GM12878 (cell line): ENCODE data around the gene MMP1. TPM values are rescaled to one million over a fixed set of nuclear protein-coding genes. Genes with fewer than 3 reads are reported as not detected.

Source experiments
- ATAC-seq: fragments of 200-7000 bp; cut with Tn5 transposase; 3 replicates; pipeline ENCODE4 v1.9.1; 2020; ENCODE audit warnings: mild to moderate bottlenecking, moderate library complexity
- BruUV-seq: library from RNA; stranded (reverse); fragments of 400-500 nt; replicated peaks from 2 replicates; lab custom pipeline; 2021; lab: Mats Ljungman, UMichigan
- CTCF ChIA-PET: fragments of 300-600 bp; sonication (Branson Sonifier 250); formaldehyde crosslinking; extraction: SDS; loops from one replicate; lab custom pipeline; 2021; ENCODE audit warnings: inconsistent platforms; lab: Yijun Ruan, JAX
- POLR2A ChIA-PET: fragments of 350-600 bp; formaldehyde crosslinking; extraction: SDS; loops from one replicate; lab custom pipeline; 2021; ENCODE audit warnings: inconsistent platforms; lab: Charles Lee
- RAD21 ChIA-PET: fragments of 300-600 bp; sonication (Branson Sonifier 250); formaldehyde crosslinking; loops from one replicate; lab custom pipeline; 2023; ENCODE audit warnings: antibody characterized with exemption; ENCODE audit not compliant: unreplicated experiment; lab: Charles Lee
- SMC1A ChIA-PET: fragments of 300-600 bp; sonication (Branson Sonifier 250); formaldehyde crosslinking; loops from one replicate; lab custom pipeline; 2023; ENCODE audit not compliant: unreplicated experiment, uncharacterized antibody; lab: Charles Lee
- DNase-seq: peaks from one replicate; pipeline ENCODE4 v3.0.0-alpha.2; 2011; ENCODE audit warnings: low read depth, low spot score
- FAIRE-seq: peaks from 3 replicates; lab custom pipeline; 2011; peaks lifted over from hg19 to GRCh38; lab: Jason Lieb, UNC
- H2AFZ ChIP-seq: 2 replicates; pipeline ENCODE4 v1.6.0; 2011; ENCODE audit warnings: low read depth, low read length, control low read depth; ENCODE audit not compliant: control insufficient read depth
- H3K27ac ChIP-seq: 2 replicates; pipeline ENCODE4 v1.5.1; 2011; ENCODE audit warnings: control low read depth; ENCODE audit not compliant: control insufficient read depth, insufficient read depth
- H3K27me3 ChIP-seq, 2 experiments: replicated peaks in 1 of 2; 2 replicates each; pipeline versions ENCODE4 v1.6.0 to v1.6.1; 2011; ENCODE audit warnings: low read length in 1 of 2; ENCODE audit not compliant: control insufficient read depth in 2 of 2, insufficient read depth in 2 of 2
- H3K36me3 ChIP-seq, 2 experiments: 2 replicates each; pipeline ENCODE4 v1.5.1; 2011; ENCODE audit warnings: low read length in 1 of 2; ENCODE audit not compliant: control insufficient read depth in 2 of 2, insufficient read depth in 2 of 2
- H3K4me1 ChIP-seq: 2 replicates; pipeline ENCODE4 v1.6.1; 2011; ENCODE audit warnings: mild to moderate bottlenecking, low read length, moderate library complexity, mixed read lengths; ENCODE audit not compliant: control insufficient read depth, insufficient read depth
- H3K4me2 ChIP-seq: 2 replicates; pipeline ENCODE4 v1.6.0; 2011; ENCODE audit warnings: control low read depth; ENCODE audit not compliant: control insufficient read depth, insufficient read depth
- H3K4me3 ChIP-seq: fragments of 200-600 bp; sonication (generic); 2 replicates; pipeline ENCODE4 v1.5.1; 2016
- H3K79me2 ChIP-seq: 2 replicates; pipeline ENCODE4 v1.6.0; 2011; ENCODE audit warnings: low read length; ENCODE audit not compliant: control insufficient read depth, insufficient read depth
- H3K9ac ChIP-seq: 2 replicates; pipeline ENCODE4 v1.8.0; 2011; ENCODE audit warnings: low read length, control low read depth, mixed read lengths; ENCODE audit not compliant: control insufficient read depth, insufficient read depth
- H3K9me3 ChIP-seq: replicated peaks from 3 replicates; pipeline ENCODE4 v1.5.1; 2011; ENCODE audit warnings: mild to moderate bottlenecking, low read length; ENCODE audit not compliant: control insufficient read depth, insufficient read depth
- H4K20me1 ChIP-seq: 2 replicates; pipeline ENCODE4 v1.6.0; 2011; ENCODE audit not compliant: control insufficient read depth, insufficient read depth
- CTCF ChIP-seq, 3 experiments: IDR thresholded peaks in 2 of 3; conservative IDR thresholded peaks in 1 of 3; 2 replicates each; pipeline ENCODE4 v1.5.1; 2011; ENCODE audit warnings: low read depth in 3 of 3, low read length in 3 of 3, mild to moderate bottlenecking in 3 of 3, control low read depth in 2 of 3, moderate library complexity in 2 of 3, inconsistent platforms in 1 of 3, mixed read lengths in 1 of 3; ENCODE audit not compliant: control insufficient read depth in 2 of 3, insufficient read depth in 1 of 3; ENCODE audit errors: extremely low read depth in 1 of 3
- ETV6 ChIP-seq, 2 experiments: fragments of 450-650 bp in 1 of 2; IDR thresholded peaks in 1 of 2; conservative IDR thresholded peaks in 1 of 2; 2 replicates each; pipeline ENCODE4 v1.6.1; 2014; ENCODE audit warnings: antibody characterized with exemption in 1 of 2, borderline replicate concordance in 1 of 2, low read depth in 1 of 2, mild to moderate bottlenecking in 1 of 2, moderate library complexity in 1 of 2
- RAD21 ChIP-seq: IDR thresholded peaks from 2 replicates; pipeline ENCODE4 v1.6.1; 2011; ENCODE audit warnings: mild to moderate bottlenecking, low read depth, low read length, moderate library complexity; ENCODE audit not compliant: insufficient read depth
- SMC3 ChIP-seq: IDR thresholded peaks from 2 replicates; pipeline ENCODE4 v1.6.1; 2011; ENCODE audit warnings: low read length, improper control_type of control experiment, borderline replicate concordance
- YY1 ChIP-seq: IDR thresholded peaks from 2 replicates; pipeline ENCODE4 v1.6.1; 2011; ENCODE audit warnings: low read depth, mild to moderate bottlenecking, low read length
- in situ Hi-C: fragments of 300-500 bp; cut with MboI; formaldehyde crosslinking; loops from 9 replicates; pipeline ENCODE4 v1.14.3; 2018; ENCODE audit warnings: mixed read lengths
- intact Hi-C: fragments of 100-400 bp; cut with micrococcal nuclease; formaldehyde crosslinking; loops from one replicate; pipeline ENCODE4 v1.14.2; 2022; ENCODE audit not compliant: unreplicated experiment
- polyA plus RNA-seq, 11 experiments: library from polyadenylated mRNA; depleted of rRNA in 4 of 11; unstranded in 6 of 11; stranded (reverse) in 5 of 11; fragments of >200 nt; fragmentation: Nextera tagmentation in 4 of 11; fragmentation: Illumina TruSeq in 1 of 11; extraction: Ambion mirVana in 4 of 11; extraction: Trizol in 1 of 11; gene quantifications; 1 replicate in 1 of 11; 2 replicates in 10 of 11; pipeline versions ENCODE4 v1.2.1 to v1.2.3, GENCODE V29; 2011 to 2016; ENCODE audit warnings: inconsistent platforms in 2 of 11, missing spikeins in 2 of 11, low read depth in 1 of 11
- total RNA-seq, 4 experiments: library from RNA; depleted of rRNA in 3 of 4; stranded (reverse); fragments of >200 nt in 3 of 4; fragmentation: Illumina TruSeq in 1 of 4; extraction: Trizol in 1 of 4; gene quantifications; 2 replicates each; pipeline versions ENCODE4 v1.2.1 to v1.2.3, GENCODE V29; 2013 to 2021

Gene MMP1
- total and polyA plus RNA-seq, 10 of the 15 experiments (the other 5 are each of a cell fraction or from before 2014, with no cell fraction given): not detected

GRCh38 chr11:102794382-102794781, 3.6 kb downstream of the MMP1 start:
- H2AFZ ChIP-seq: no peak overlapping the region
- FAIRE-seq (no peak), DNase-seq (no peak), ATAC-seq (peak; percentile 99)
- RAD21 ChIA-PET: interaction anchor here (1.0 to 1.1 kb wide), 2 partner anchors 120 to 147 kb away, joined by 3 to 4 read pairs; no protein-coding TSS in a partner anchor
- H3K36me3 ChIP-seq: no peaks in the 10 kb centered on the region
- no TSS peak for BruUV-seq
- no peak overlapping the region for H3K4me2 ChIP-seq
- POLR2A ChIA-PET: no interaction called here
- intact Hi-C loops (loop anchor here (1.0 kb wide), 2 partner anchors 147 to 261 kb away; no protein-coding TSS in a partner anchor), in situ Hi-C loops (no loop called here)
- SMC1A ChIA-PET: interaction anchor here (1.0 to 1.9 kb wide), 7 partner anchors 10 to 262 kb away, joined by 3 to 13 read pairs (median 4); no protein-coding TSS in a partner anchor
- TF ChIP-seq CTCF (IDR thresholded peaks at IDR 0.05 in 2 of 3, conservative IDR thresholded peaks at IDR 0.05 in 1 of 3; ENCODE audit: control insufficient read depth in 2 of 3, extremely low read depth in 1 of 3, insufficient read depth in 1 of 3, low read depth in 3 of 3, low read length in 3 of 3): peak; percentile 57 to 66 (median 57)
- TF ChIP-seq SMC3: peak; percentile 29; the same call in 1 of the 2 replicates
- 0 out of 2 replicates have a peak, but pooled peaks have one; percentile 46 for TF ChIP-seq YY1
- TF ChIP-seq RAD21: peak; percentile 55
- TF ChIP-seq ETV6 (conservative IDR thresholded peaks at IDR 0.05 in 1 of 2, IDR thresholded peaks at IDR 0.05 in 1 of 2; ENCODE audit: borderline replicate concordance in 1 of 2, low read depth in 1 of 2): no peak
- no peak overlapping the region for H3K27ac ChIP-seq
- no peaks in the 10 kb centered on the region for H3K9me3 ChIP-seq
- H4K20me1 ChIP-seq: no peaks in the 10 kb centered on the region
- no peaks in the 10 kb centered on the region for H3K79me2 ChIP-seq
- no peak overlapping the region for H3K9ac ChIP-seq
- H3K27me3 ChIP-seq: no peaks in the 10 kb centered on the region; a peak in 1 of 4 replicates
- H3K4me3 ChIP-seq: no peak overlapping the region
- no peaks in the 10 kb centered on the region for H3K4me1 ChIP-seq
- CTCF ChIA-PET: interaction anchor here (0.6 to 2.5 kb wide), 18 partner anchors 9 to 268 kb away, joined by 3 to 17 read pairs (median 4); partner anchors contain the start of gene MMP10
